ENCODE data around the gene MTUS2. TPM values are rescaled to one million over a fixed set of nuclear protein-coding genes. Genes with fewer than 3 reads are reported as not detected.
"Not testable (repeated sequence)": the region's sequence is repeated elsewhere in the genome, so short reads cannot be mapped to it uniquely, and the experiment has no call there.

The MTUS2 gene
- polyA plus RNA-seq, 1 donor from 2014 or later, result 4.4 TPM

- Histone ChIP-seq H3K36me3 (ENCODE audit: insufficient read depth, low read length) (no peaks in the 10 kb centered on the region), H3F3A (ENCODE audit: insufficient read depth, low read length, poor library complexity, severe bottlenecking) (no peaks in the 10 kb centered on the region), H3K27ac (ENCODE audit: low read length) (no peak overlapping the region), H3K79me2 (replicated peaks; ENCODE audit: insufficient read depth, low read length) (no peaks in the 10 kb centered on the region), H4K20me1 (ENCODE audit: insufficient read depth) (no peaks in the 10 kb centered on the region), H3K4me3 (ENCODE audit: low read length) (no peak overlapping the region), H3K9ac (ENCODE audit: low read length) (no peak overlapping the region), H3K27me3 (ENCODE audit: insufficient read depth, low read depth, low read length) (no peaks in the 10 kb centered on the region), H3K9me3 (ENCODE audit: low read length) (peaks cover 4% of the 10 kb centered on the region), H3K4me2 (ENCODE audit: low read length) (no peak overlapping the region), H2AFZ (ENCODE audit: low read depth, low read length) (no peak overlapping the region), H3K9me2 (ENCODE audit: insufficient read depth, low read length) (no peaks in the 10 kb centered on the region)
- TF ChIP-seq EZH2 (IDR thresholded peaks at IDR 0.05; ENCODE audit: borderline replicate concordance, insufficient read depth, low read length, poor library complexity, severe bottlenecking), result no peak
- TF ChIP-seq EP300 (conservative IDR thresholded peaks at IDR 0.05; ENCODE audit: poor library complexity, severe bottlenecking), result no peak
- TF ChIP-seq SMC3 (conservative IDR thresholded peaks at IDR 0.05; ENCODE audit: poor library complexity), result no peak
- TF ChIP-seq REST (IDR thresholded peaks at IDR 0.05; ENCODE audit: borderline replicate concordance), result no peak
- TF ChIP-seq RAD21 (conservative IDR thresholded peaks at IDR 0.05), result no peak
- TF ChIP-seq MXI1 (conservative IDR thresholded peaks at IDR 0.05; ENCODE audit: poor library complexity, severe bottlenecking), result no peak
- TF ChIP-seq CTCF (IDR thresholded peaks at IDR 0.05; ENCODE audit: poor library complexity, severe bottlenecking), result no peak
- TF ChIP-seq TAF1 (IDR thresholded peaks at IDR 0.05; ENCODE audit: low read depth), result no peak
- TF ChIP-seq POLR2AphosphoS5 (IDR thresholded peaks at IDR 0.05), result no peak
Measured at GRCh38 chr13:29204651-29205050, 384.5 kb downstream of the MTUS2 start.

- Histone ChIP-seq H2AFZ (ENCODE audit: low read depth, low read length) (no peak overlapping the region), H3K9ac (ENCODE audit: low read length) (no peak overlapping the region), H3K4me2 (ENCODE audit: low read length) (no peak overlapping the region), H3K27ac (ENCODE audit: low read length) (no peak overlapping the region), H3K27me3 (ENCODE audit: insufficient read depth, low read depth, low read length) (no peaks in the 10 kb centered on the region), H3K4me3 (ENCODE audit: low read length) (no peak overlapping the region), H3K9me3 (ENCODE audit: low read length) (peaks cover 4% of the 10 kb centered on the region), H3F3A (ENCODE audit: insufficient read depth, low read length, poor library complexity, severe bottlenecking) (no peaks in the 10 kb centered on the region), H3K9me2 (ENCODE audit: insufficient read depth, low read length) (no peaks in the 10 kb centered on the region), H4K20me1 (ENCODE audit: insufficient read depth) (no peaks in the 10 kb centered on the region), H3K79me2 (replicated peaks; ENCODE audit: insufficient read depth, low read length) (no peaks in the 10 kb centered on the region), H3K36me3 (ENCODE audit: insufficient read depth, low read length) (no peaks in the 10 kb centered on the region)
- TF ChIP-seq CTCF (IDR thresholded peaks at IDR 0.05; ENCODE audit: poor library complexity, severe bottlenecking) (no peak), EP300 (conservative IDR thresholded peaks at IDR 0.05; ENCODE audit: poor library complexity, severe bottlenecking) (no peak), TAF1 (IDR thresholded peaks at IDR 0.05; ENCODE audit: low read depth) (no peak), REST (IDR thresholded peaks at IDR 0.05; ENCODE audit: borderline replicate concordance) (no peak), SMC3 (conservative IDR thresholded peaks at IDR 0.05; ENCODE audit: poor library complexity) (no peak), EZH2 (IDR thresholded peaks at IDR 0.05; ENCODE audit: borderline replicate concordance, insufficient read depth, low read length, poor library complexity, severe bottlenecking) (no peak), POLR2AphosphoS5 (IDR thresholded peaks at IDR 0.05) (no peak), MXI1 (conservative IDR thresholded peaks at IDR 0.05; ENCODE audit: poor library complexity, severe bottlenecking) (no peak), RAD21 (conservative IDR thresholded peaks at IDR 0.05) (no peak)
Measured at GRCh38 chr13:29210676-29211075, 390.5 kb downstream of the MTUS2 start.

- not testable (repeated sequence) for H2AFZ ChIP-seq (ENCODE audit: low read depth, low read length); H3K9me3 ChIP-seq (ENCODE audit: low read length); H3K79me2 ChIP-seq (replicated peaks; ENCODE audit: insufficient read depth, low read length); H3K36me3 ChIP-seq (ENCODE audit: insufficient read depth, low read length); H3K9ac ChIP-seq (ENCODE audit: low read length); H3K9me2 ChIP-seq (ENCODE audit: insufficient read depth, low read length); H4K20me1 ChIP-seq (ENCODE audit: insufficient read depth); H3K4me3 ChIP-seq (ENCODE audit: low read length); H3K4me2 ChIP-seq (ENCODE audit: low read length); H3F3A ChIP-seq (ENCODE audit: insufficient read depth, low read length, poor library complexity, severe bottlenecking); H3K27ac ChIP-seq (ENCODE audit: low read length); H3K27me3 ChIP-seq (ENCODE audit: insufficient read depth, low read depth, low read length)
Measured at GRCh38 chr13:29211162-29211561, 391.0 kb downstream of the MTUS2 start.

Data from neural cell (in vitro differentiated cells).